GM19452 (cell line): ENCODE data around the gene ATP6AP1.
A peak's percentile ranks its signal among the peaks of the same experiment; 100 is the strongest.
"Not testable (repeated sequence)": the region's sequence is repeated elsewhere in the genome, so short reads cannot be mapped to it uniquely, and the experiment has no call there.

Experiments
- ATAC-seq: cut with Tn5 transposase; IDR thresholded peaks from one replicate; pipeline ENCODE4 v1.9.1; 2021; ENCODE audit not compliant: unreplicated experiment

The ATP6AP1 gene

GRCh38 chrX:154398668-154399526 is 29.6 kb upstream of the ATP6AP1 start:
- ATAC-seq: peak; percentile 14

GRCh38 chrX:154399527-154400368 is 28.7 kb upstream of the ATP6AP1 start:
- ATAC-seq: no peak

GRCh38 chrX:154400369-154400817 is 28.1 kb upstream of the ATP6AP1 start:
- not testable (repeated sequence) for ATAC-seq

- no peak for ATAC-seq
These were observed 27.3 kb upstream of the ATP6AP1 start for GRCh38 chrX:154401045-154401799.

- ATAC-seq: no peak
These were observed 26.4 kb upstream of the ATP6AP1 start for GRCh38 chrX:154401918-154402621.

GRCh38 chrX:154402622-154403127 is 25.8 kb upstream of the ATP6AP1 start:
- ATAC-seq: no peak

- no peak for ATAC-seq
These were observed 25.3 kb upstream of the ATP6AP1 start for GRCh38 chrX:154403192-154403591.

- no peak for ATAC-seq
These were observed 24.6 kb upstream of the ATP6AP1 start for GRCh38 chrX:154403858-154404257.

GRCh38 chrX:154404625-154405192 is 23.8 kb upstream of the ATP6AP1 start:
- ATAC-seq: no peak

GRCh38 chrX:154408659-154409221 is 19.7 kb upstream of the ATP6AP1 start:
- ATAC-seq: no peak

- no peak for ATAC-seq
These were observed 19.1 kb upstream of the ATP6AP1 start, which contains the start of gene DNASE1L1 for GRCh38 chrX:154409222-154409871. TSS of gene DNASE1L1 (minus strand) at chrX:154409254. CDS start at chrX:154405568, 3,686 bp downstream.

GRCh38 chrX:154411981-154412340 is 16.5 kb upstream of the ATP6AP1 start:
- ATAC-seq: peak; percentile 70

GRCh38 chrX:154412468-154412867 is 16.0 kb upstream of the ATP6AP1 start:
- no peak for ATAC-seq

GRCh38 chrX:154413142-154413541 is 15.3 kb upstream of the ATP6AP1 start:
- ATAC-seq: no peak

GRCh38 chrX:154417157-154417556 is 11.3 kb upstream of the ATP6AP1 start:
- ATAC-seq: no peak

- ATAC-seq: no peak
These were observed 9.3 kb upstream of the ATP6AP1 start for GRCh38 chrX:154419189-154419588.

GRCh38 chrX:154419688-154420401 is 8.6 kb upstream of the ATP6AP1 start:
- no peak for ATAC-seq

GRCh38 chrX:154420402-154420756 is 8.1 kb upstream of the ATP6AP1 start:
- no peak for ATAC-seq
